Type B pancreatic cell (in vitro differentiated cells): ENCODE measurements around the gene ERC2. TPM values are rescaled to one million over a fixed set of nuclear protein-coding genes. Genes with fewer than 3 reads are reported as not detected.

Experiments used
- DNase-seq: peaks from one replicate; pipeline ENCODE4 v3.0.0; 2021; ENCODE audit warnings: mixed read lengths; ENCODE audit not compliant: unreplicated experiment; ENCODE audit errors: extremely low spot score
- H3K27ac Mint-ChIP-seq: 2 replicates; pipeline ENCODE4 v1.8.0; 2021; ENCODE audit warnings: mild to moderate bottlenecking, mixed read lengths
- H3K27me3 Mint-ChIP-seq: 2 replicates; pipeline ENCODE4 v1.8.0; 2021; ENCODE audit warnings: mixed read lengths
- H3K36me3 Mint-ChIP-seq: 2 replicates; pipeline ENCODE4 v1.8.0; 2021; ENCODE audit warnings: mixed read lengths
- H3K4me1 Mint-ChIP-seq: one replicate; pipeline ENCODE4 v1.8.0; 2021; ENCODE audit warnings: mixed read lengths; ENCODE audit not compliant: unreplicated experiment
- H3K4me3 Mint-ChIP-seq: 2 replicates; pipeline ENCODE4 v1.8.0; 2021; ENCODE audit warnings: mild to moderate bottlenecking, mixed read lengths
- H3K9me3 Mint-ChIP-seq: 2 replicates; pipeline ENCODE4 v1.8.0; 2021; ENCODE audit warnings: mixed read lengths
- CTCF ChIP-seq: fragments of 200-600 bp; sonication (generic); conservative IDR thresholded peaks from 2 replicates; pipeline ENCODE4 v1.5.0; 2021; ENCODE audit warnings: antibody characterized with exemption, mild to moderate bottlenecking
- total RNA-seq: library from RNA; stranded (reverse); gene quantifications from 2 replicates; pipeline ENCODE4 v1.2.1, GENCODE V29; 2021; ENCODE audit warnings: low replicate concordance

The ERC2 gene
- total RNA-seq, 1 donor from 2014 or later, result 6.1 TPM

DNA sequence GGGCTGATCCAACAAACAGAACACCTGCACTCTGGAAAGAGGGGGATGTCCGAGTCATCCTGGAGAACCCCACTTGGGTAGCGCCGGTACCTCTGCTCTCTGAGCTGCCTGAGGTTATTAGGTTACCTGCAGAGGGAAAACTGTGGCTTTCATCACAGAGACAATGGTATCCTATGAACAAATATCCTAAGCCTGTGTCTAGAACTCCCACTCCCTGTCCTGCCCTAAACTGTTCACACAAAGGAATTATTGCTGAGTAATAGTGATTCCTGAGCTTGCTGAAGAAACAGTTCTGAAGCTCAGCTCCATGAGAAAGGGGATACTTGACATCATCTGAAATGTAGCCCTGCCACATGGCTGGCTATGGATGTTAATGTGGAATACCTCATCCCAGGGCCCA lies 949.2 kb downstream of the ERC2 start:
- peak overlapping the region; percentile 89 for H3K27ac Mint-ChIP-seq
- no peak for TF ChIP-seq CTCF
- no peaks in the 10 kb centered on the region for H3K9me3 Mint-ChIP-seq
- DNase-seq, result no peak
- H3K4me1 Mint-ChIP-seq, result peaks cover 63% of the 10 kb centered on the region
- H3K4me3 Mint-ChIP-seq, result peak overlapping the region; percentile 54
- no peaks in the 10 kb centered on the region for H3K36me3 Mint-ChIP-seq
- H3K27me3 Mint-ChIP-seq, result peaks cover 11% of the 10 kb centered on the region

GRCh38 chr3:55518451-55518850 lies 949.8 kb downstream of the ERC2 start:
- peak overlapping the region; percentile 89 for H3K27ac Mint-ChIP-seq

DNA sequence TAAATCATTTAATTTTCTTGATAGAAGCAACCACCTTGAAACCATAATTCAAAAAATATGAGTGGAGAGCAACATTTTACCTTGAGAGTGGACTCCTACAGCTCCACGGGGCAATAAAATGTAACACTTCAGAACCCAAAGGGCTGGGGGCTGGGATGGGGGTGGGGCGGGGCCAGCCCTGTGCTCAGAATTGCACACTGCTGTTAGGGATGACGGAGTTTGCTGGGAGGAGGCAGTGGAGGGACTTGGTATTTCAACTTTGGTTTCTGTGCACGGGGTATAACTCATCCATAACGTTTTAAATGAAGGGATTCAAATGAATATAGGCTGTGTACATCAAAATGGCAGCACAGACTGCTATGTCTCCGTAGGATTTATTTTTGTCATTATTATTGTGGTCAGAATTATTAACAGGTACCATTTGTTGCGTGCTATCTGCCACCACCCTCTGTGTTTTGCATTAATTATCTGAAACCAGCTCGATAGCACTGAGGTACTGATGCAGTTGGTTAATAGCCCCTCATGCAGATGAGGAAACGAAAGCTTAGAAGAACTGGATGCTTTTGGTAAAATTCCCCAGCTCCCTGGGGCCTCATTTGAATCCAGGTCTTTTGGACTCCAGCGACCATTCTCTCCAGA lies 951.8 kb downstream of the ERC2 start:
- Mint-ChIP-seq H3K9me3 (no peaks in the 10 kb centered on the region), H3K36me3 (no peaks in the 10 kb centered on the region), H3K27ac (no peak overlapping the region), H3K4me3 (no peak overlapping the region), H3K4me1 (peaks cover 64% of the 10 kb centered on the region), H3K27me3 (peaks cover 8% of the 10 kb centered on the region)
- no peak for DNase-seq
- no peak for TF ChIP-seq CTCF

More at GRCh38 chr3:55518451-55518850, 949.8 kb downstream of the ERC2 start:
- H3K4me3 Mint-ChIP-seq, result no peak overlapping the region
- no peak for DNase-seq
- peaks cover 59% of the 10 kb centered on the region for H3K4me1 Mint-ChIP-seq
- H3K36me3 Mint-ChIP-seq, result no peaks in the 10 kb centered on the region
- H3K27me3 Mint-ChIP-seq, result peaks cover 10% of the 10 kb centered on the region
- H3K9me3 Mint-ChIP-seq, result no peaks in the 10 kb centered on the region
- peak; percentile 25 for TF ChIP-seq CTCF

DNA sequence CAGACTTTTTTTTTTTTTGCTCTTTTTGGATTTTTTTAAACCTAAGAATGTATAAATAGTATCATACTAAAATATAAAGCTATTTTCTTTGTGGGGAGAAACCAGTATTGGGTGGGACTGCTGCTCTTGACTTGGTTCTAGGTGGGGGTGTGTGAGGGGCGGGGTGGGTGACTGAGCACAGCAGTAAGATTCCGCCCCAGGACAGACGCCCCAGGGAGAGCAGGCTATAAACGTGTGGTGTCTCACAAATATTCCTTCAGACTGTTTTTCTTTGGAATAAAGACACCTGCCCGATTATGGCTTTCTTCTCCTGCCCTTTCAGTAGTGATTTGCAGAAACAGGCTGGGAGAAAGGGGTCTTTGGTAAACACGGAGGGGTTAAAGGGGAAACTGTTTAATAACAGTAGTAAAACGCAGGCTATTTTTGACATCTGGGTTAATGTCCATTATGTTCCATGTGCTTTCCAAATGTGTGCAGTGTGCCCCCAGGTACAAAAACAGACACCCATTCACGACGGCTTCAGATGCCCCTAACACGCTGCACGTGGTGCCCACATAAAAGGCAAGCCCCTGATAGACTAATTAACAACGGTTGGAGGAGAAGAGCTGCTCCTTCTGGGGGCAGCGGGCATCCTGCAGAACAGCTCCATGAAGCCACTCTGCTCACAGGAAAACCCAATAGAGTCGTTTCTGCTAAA lies 952.6 kb downstream of the ERC2 start:
- peaks cover 61% of the 10 kb centered on the region for H3K4me1 Mint-ChIP-seq
- no peak for DNase-seq
- H3K4me3 Mint-ChIP-seq, result peak overlapping the region; percentile 26
- H3K27me3 Mint-ChIP-seq, result peaks cover 8% of the 10 kb centered on the region
- no peaks in the 10 kb centered on the region for H3K9me3 Mint-ChIP-seq
- no peaks in the 10 kb centered on the region for H3K36me3 Mint-ChIP-seq
- H3K27ac Mint-ChIP-seq, result no peak overlapping the region
- TF ChIP-seq CTCF, result no peak

- no peak for DNase-seq
- no peak for TF ChIP-seq CTCF
- no peaks in the 10 kb centered on the region for H3K36me3 Mint-ChIP-seq
- peaks cover 59% of the 10 kb centered on the region for H3K4me1 Mint-ChIP-seq
- no peak overlapping the region for H3K27ac Mint-ChIP-seq
- H3K4me3 Mint-ChIP-seq, result no peak overlapping the region
- H3K27me3 Mint-ChIP-seq, result peaks cover 10% of the 10 kb centered on the region
- no peaks in the 10 kb centered on the region for H3K9me3 Mint-ChIP-seq
Observed at GRCh38 chr3:55514962-55515361, 953.3 kb downstream of the ERC2 start.
